IMR-90 (cell line): ENCODE data around the gene IQSEC3. TPM values are rescaled to one million over a fixed set of nuclear protein-coding genes. Genes with fewer than 3 reads are reported as not detected.

Experiments
- ATAC-seq: fragments of 200-7000 bp; cut with Tn5 transposase; 2 replicates; pipeline ENCODE4 v1.9.1; 2020; ENCODE audit warnings: low read depth, mild to moderate bottlenecking, moderate library complexity
- BruUV-seq: library from RNA; stranded (reverse); fragments of 400-500 nt; replicated peaks from 2 replicates; lab custom pipeline; 2021; lab: Mats Ljungman, UMichigan
- CTCF ChIA-PET: fragments of 300-600 bp; formaldehyde crosslinking; extraction: SDS; loops from one replicate; lab custom pipeline; 2021; ENCODE audit warnings: antibody characterized with exemption; lab: Yijun Ruan, JAX
- POLR2A ChIA-PET: fragments of 300-600 bp; sonication (Branson Sonifier 250); formaldehyde crosslinking; loops from one replicate; lab custom pipeline; 2022; ENCODE audit warnings: antibody characterized with exemption; ENCODE audit not compliant: unreplicated experiment; lab: Charles Lee
- DNase-seq: peaks from one replicate; pipeline ENCODE4 v3.0.0; 2013
- H2AFZ ChIP-seq: replicated peaks from 2 replicates; pipeline ENCODE3; 2013; ENCODE audit warnings: low read length, mild to moderate bottlenecking; ENCODE audit not compliant: poor library complexity
- H2AK5ac ChIP-seq: 2 replicates; pipeline ENCODE4 v1.6.1; 2013; ENCODE audit warnings: low read depth, low read length, inconsistent platforms
- H2AK9ac ChIP-seq: replicated peaks from 2 replicates; pipeline ENCODE3; 2013; ENCODE audit warnings: mild to moderate bottlenecking, low read depth, low read length, moderate library complexity; ENCODE audit not compliant: poor library complexity
- H2BK120ac ChIP-seq: 2 replicates; pipeline ENCODE4 v1.6.1; 2013; ENCODE audit warnings: low read depth, low read length, inconsistent platforms
- H2BK15ac ChIP-seq: 3 replicates; pipeline ENCODE4 v1.6.1; 2013; ENCODE audit warnings: low read depth, low read length, inconsistent platforms
- H2BK20ac ChIP-seq: 2 replicates; pipeline ENCODE4 v1.6.1; 2013; ENCODE audit warnings: low read depth, mild to moderate bottlenecking, inconsistent platforms, low read length, moderate library complexity
- H2BK5ac ChIP-seq: 2 replicates; pipeline ENCODE4 v1.6.1; 2013; ENCODE audit warnings: mild to moderate bottlenecking, low read depth, low read length, inconsistent platforms; ENCODE audit not compliant: poor library complexity, severe bottlenecking
- H3K14ac ChIP-seq: replicated peaks from 2 replicates; pipeline ENCODE4 v1.6.1; 2013; ENCODE audit warnings: low read depth, low read length, inconsistent platforms
- H3K18ac ChIP-seq: 2 replicates; pipeline ENCODE4 v1.6.1; 2013; ENCODE audit warnings: low read depth, low read length, control low read depth
- H3K23ac ChIP-seq: 2 replicates; pipeline ENCODE4 v1.6.1; 2013; ENCODE audit warnings: low read depth, low read length, inconsistent platforms
- H3K27ac ChIP-seq: 2 replicates; pipeline ENCODE4 v1.5.1; 2013; ENCODE audit warnings: mild to moderate bottlenecking, control low read depth, low read length; ENCODE audit not compliant: insufficient read depth
- H3K27me3 ChIP-seq: 2 replicates; pipeline ENCODE4 v1.6.1; 2013; ENCODE audit warnings: low read length; ENCODE audit not compliant: control insufficient read depth, insufficient read depth
- H3K36me3 ChIP-seq: 2 replicates; pipeline ENCODE4 v1.6.1; 2013; ENCODE audit warnings: low read length, mixed read lengths; ENCODE audit not compliant: control insufficient read depth, insufficient read depth
- H3K4ac ChIP-seq: 2 replicates; pipeline ENCODE4 v1.6.1; 2013; ENCODE audit warnings: low read depth, low read length, inconsistent platforms
- H3K4me1 ChIP-seq: 2 replicates; pipeline ENCODE4 v1.6.1; 2013; ENCODE audit warnings: low read length, mixed read lengths; ENCODE audit not compliant: control insufficient read depth, insufficient read depth
- H3K4me2 ChIP-seq: 2 replicates; pipeline ENCODE4 v1.6.1; 2013; ENCODE audit warnings: low read depth, mild to moderate bottlenecking, control low read depth, low read length, moderate library complexity
- H3K4me3 ChIP-seq: 2 replicates; pipeline ENCODE4 v1.5.1; 2013; ENCODE audit warnings: low read depth, mild to moderate bottlenecking, control low read depth, low read length, moderate library complexity; ENCODE audit not compliant: insufficient read depth
- H3K56ac ChIP-seq: 2 replicates; pipeline ENCODE4 v1.6.1; 2013; ENCODE audit warnings: low read length, inconsistent platforms; ENCODE audit not compliant: insufficient read depth; ENCODE audit errors: extremely low read depth
- H3K79me1 ChIP-seq, 2 experiments: 2 replicates each; pipeline ENCODE4 v1.6.1; 2013; ENCODE audit warnings: low read length in 2 of 2, inconsistent platforms in 1 of 2, low read depth in 1 of 2
- H3K9ac ChIP-seq: 2 replicates; pipeline ENCODE4 v1.6.1; 2013; ENCODE audit warnings: low read depth, low read length, control low read depth
- H3K9me1 ChIP-seq: 2 replicates; pipeline ENCODE4 v1.6.1; 2013; ENCODE audit warnings: low read length, inconsistent platforms; ENCODE audit not compliant: insufficient read depth
- H3K9me3 ChIP-seq: 2 replicates; pipeline ENCODE4 v1.6.1; 2013; ENCODE audit warnings: low read length; ENCODE audit not compliant: control insufficient read depth, insufficient read depth
- H4K20me1 ChIP-seq: 2 replicates; pipeline ENCODE4 v1.6.1; 2013; ENCODE audit warnings: low read length, inconsistent platforms; ENCODE audit not compliant: insufficient read depth
- H4K5ac ChIP-seq: 2 replicates; pipeline ENCODE4 v1.6.1; 2013; ENCODE audit warnings: mild to moderate bottlenecking, low read depth, low read length, control low read depth
- H4K8ac ChIP-seq, 2 experiments: 2 replicates each; pipeline ENCODE4 v1.6.1; 2013; ENCODE audit warnings: low read depth in 2 of 2, low read length in 2 of 2, control low read depth in 1 of 2, inconsistent platforms in 1 of 2
- H4K91ac ChIP-seq: 2 replicates; pipeline ENCODE4 v1.6.1; 2013; ENCODE audit warnings: low read depth, low read length, inconsistent platforms; ENCODE audit not compliant: insufficient read depth
- POLR2A ChIP-seq: IDR thresholded peaks from 2 replicates; pipeline ENCODE4 v1.6.1; 2012; ENCODE audit warnings: mild to moderate bottlenecking, low read depth, low read length
- RCOR1 ChIP-seq: IDR thresholded peaks from 2 replicates; pipeline ENCODE4 v1.6.1; 2012; ENCODE audit warnings: mild to moderate bottlenecking, low read length, improper control_type of control experiment; ENCODE audit not compliant: insufficient replicate concordance
- SMC3 ChIP-seq: fragments of 150-350 bp; IDR thresholded peaks from 2 replicates; pipeline ENCODE4 v1.6.1; 2016; ENCODE audit warnings: low read depth, mild to moderate bottlenecking, antibody characterized with exemption, low read length, moderate library complexity
- WGBS, 2 experiments: methylation state at CpG; one replicate each; pipeline versions ENCODE4 v1.1.5 to v1.1.7; 2013; ENCODE audit warnings: missing lambda C conversion rate in 2 of 2; ENCODE audit not compliant: insufficient read length in 1 of 2; ENCODE audit errors: extremely low coverage in 2 of 2; 5-methylcytosine and 5-hydroxymethylcytosine counted together
- dilution Hi-C: fragments of 300-500 bp; cut with HindIII; formaldehyde crosslinking; loops from one replicate; pipeline ENCODE4 v1.14.3; 2018; ENCODE audit warnings: low sequenced_read_pairs; ENCODE audit not compliant: unreplicated experiment
- in situ Hi-C: fragments of 300-500 bp; cut with MboI; formaldehyde crosslinking; loops from 3 replicates; pipeline ENCODE4 v1.14.3; 2019; ENCODE audit warnings: low sequenced_read_pairs, inconsistent platforms, mixed read lengths
- intact Hi-C: fragments of 100-400 bp; cut with micrococcal nuclease; formaldehyde crosslinking; loops from 2 replicates; pipeline ENCODE4 v1.10.0; 2022
- polyA plus RNA-seq, 3 experiments: library from polyadenylated mRNA; depleted of rRNA; stranded (reverse); fragments of >200 nt; gene quantifications; 2 replicates each; pipeline ENCODE4 v1.2.3, GENCODE V29; 2012; ENCODE audit warnings: low replicate concordance in 1 of 3
- total RNA-seq: library from RNA; depleted of rRNA; stranded (reverse); fragments of >200 nt; gene quantifications from 2 replicates; pipeline ENCODE4 v1.2.3, GENCODE V29; 2012
- TF ChIP-seq, protein P1 (sequence below): fragments of 150-350 bp; IDR thresholded peaks from 2 replicates; pipeline ENCODE4 v1.6.1; 2017; ENCODE audit warnings: mild to moderate bottlenecking, antibody characterized with exemption, low read length, low read depth

IQSEC3 gene
- total and polyA plus RNA-seq, 2 of the 4 experiments (the other 2 are of a cell fraction): 0.10 TPM; not detected in 1

DNA sequence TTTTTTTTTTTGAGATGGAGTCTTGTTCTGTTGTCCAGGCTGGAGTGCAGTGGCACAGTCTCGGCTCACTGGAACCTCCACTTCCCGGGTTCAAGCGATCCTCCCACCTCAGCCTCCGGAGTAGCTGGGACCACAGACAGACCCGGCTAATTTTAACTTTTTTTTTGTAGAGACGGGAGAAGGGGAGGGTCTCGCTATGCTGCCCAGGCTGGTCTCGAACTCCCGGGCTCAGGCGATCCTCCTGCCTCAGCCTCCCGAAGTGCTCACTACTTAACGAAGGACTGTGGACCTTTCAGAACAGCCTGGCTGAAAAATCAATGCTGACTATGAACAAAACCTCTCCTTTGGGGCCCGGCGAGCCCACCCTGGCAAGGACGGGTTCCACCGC is 136.5 kb downstream of the IQSEC3 start:
- no peak overlapping the region for H3K4ac ChIP-seq
- H4K20me1 ChIP-seq: no peaks in the 10 kb centered on the region
- H3K23ac ChIP-seq: no peak overlapping the region
- peak overlapping the region; percentile 69 for H2AFZ ChIP-seq
- H2AK5ac ChIP-seq: no peak overlapping the region
- no peak overlapping the region for H3K56ac ChIP-seq
- peaks cover 57% of the 10 kb centered on the region for H3K27me3 ChIP-seq
- no peaks in the 10 kb centered on the region for H3K79me1 ChIP-seq
- DNase-seq: no peak
- H3K9ac ChIP-seq: no peak overlapping the region
- no peak overlapping the region for H4K8ac ChIP-seq
- H3K9me1 ChIP-seq: peaks cover 6% of the 10 kb centered on the region; the same call in 1 of the 2 replicates
- ChIA-PET POLR2A (no interaction called here), CTCF (no interaction called here)
- H3K14ac ChIP-seq: no peak overlapping the region
- no peak overlapping the region for H3K27ac ChIP-seq
- no peak for ATAC-seq
- no peak overlapping the region for H3K18ac ChIP-seq
- H4K5ac ChIP-seq: no peak overlapping the region
- H2BK5ac ChIP-seq: no peak overlapping the region
- no peak overlapping the region; the same call in 1 of the 2 replicates for H3K4me2 ChIP-seq
- no peaks in the 10 kb centered on the region for H3K36me3 ChIP-seq
- in situ Hi-C loops: no loop called here
- no peak overlapping the region for H2BK20ac ChIP-seq
- no peak overlapping the region for H2BK120ac ChIP-seq
- BruUV-seq: no TSS peak
- TF ChIP-seq, protein P1, sequence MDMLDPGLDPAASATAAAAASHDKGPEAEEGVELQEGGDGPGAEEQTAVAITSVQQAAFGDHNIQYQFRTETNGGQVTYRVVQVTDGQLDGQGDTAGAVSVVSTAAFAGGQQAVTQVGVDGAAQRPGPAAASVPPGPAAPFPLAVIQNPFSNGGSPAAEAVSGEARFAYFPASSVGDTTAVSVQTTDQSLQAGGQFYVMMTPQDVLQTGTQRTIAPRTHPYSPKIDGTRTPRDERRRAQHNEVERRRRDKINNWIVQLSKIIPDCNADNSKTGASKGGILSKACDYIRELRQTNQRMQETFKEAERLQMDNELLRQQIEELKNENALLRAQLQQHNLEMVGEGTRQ: no peak
- TF ChIP-seq SMC3 (no peak), RCOR1 (no peak), POLR2A (no peak)
- H4K91ac ChIP-seq: no peak overlapping the region
- H2AK9ac ChIP-seq: no peak overlapping the region
- intact Hi-C loops: no loop called here
- peaks cover 3% of the 10 kb centered on the region for H3K4me1 ChIP-seq
- 22% methylated on average over 3 of the region's 16 CpGs; no CpG with 5 or more reads in 1 of the 2 experiments for WGBS, 2 experiments
- H3K9me3 ChIP-seq: no peaks in the 10 kb centered on the region
- H2BK15ac ChIP-seq: no peak overlapping the region
- dilution Hi-C loops: no loop called here
- no peak overlapping the region for H3K4me3 ChIP-seq
